K562 (cell line): Measurements from ENCODE around the gene PDZD8. TPM values are rescaled to one million over a fixed set of nuclear protein-coding genes. Genes with fewer than 3 reads are reported as not detected.
A peak's percentile ranks its signal among the peaks of the same experiment; 100 is the strongest.

Experiments
- CEBPB ChIP-seq: fragments of 450-650 bp; IDR thresholded peaks from 2 replicates; pipeline ENCODE4 v1.6.1; 2016; ENCODE audit warnings: missing genetic modification characterization, missing compliant biosample characterization
- RBBP5 ChIP-seq: fragments of 200-600 bp; sonication (generic); IDR thresholded peaks from 2 replicates; pipeline ENCODE4 v1.6.1; 2012; ENCODE audit warnings: borderline replicate concordance, mild to moderate bottlenecking, low read length, control low read depth, inconsistent platforms; ENCODE audit not compliant: insufficient read depth, poor library complexity, severe bottlenecking
- REST ChIP-seq, 2 experiments: fragments of 450-650 bp; formaldehyde crosslinking in 1 of 2; IDR thresholded peaks; 2 replicates each; pipeline versions ENCODE4 v1.4.0 to v1.6.1; 2014 to 2020; ENCODE audit warnings: mild to moderate bottlenecking in 2 of 2, borderline replicate concordance in 1 of 2, low read depth in 1 of 2
- ZBTB8A ChIP-seq: fragments of 450-650 bp; IDR thresholded peaks from 2 replicates; pipeline ENCODE4 v1.6.1; 2018; ENCODE audit warnings: mild to moderate bottlenecking, moderate library complexity; ENCODE audit not compliant: partially characterized antibody
- ZNF717 ChIP-seq: fragments of 250-450 bp; sonication (Bioruptor Pico); IDR thresholded peaks from 2 replicates; pipeline ENCODE4 v1.5.0; 2021
- ZNF766 ChIP-seq: fragments of 200-800 bp; sonication (Bioruptor generic); conservative IDR thresholded peaks from 2 replicates; pipeline ENCODE4 v1.6.1; 2016; ENCODE audit warnings: missing genetic modification characterization, missing compliant biosample characterization
- polyA plus RNA-seq, 8 experiments: library from polyadenylated mRNA; depleted of rRNA in 4 of 8; stranded (reverse) in 5 of 8; unstranded in 3 of 8; fragments of >200 nt; fragmentation: Nextera tagmentation in 2 of 8; fragmentation: Illumina TruSeq in 1 of 8; extraction: Ambion mirVana in 2 of 8; extraction: Trizol in 1 of 8; gene quantifications; 2 replicates each; pipeline versions ENCODE4 v1.2.1 to v1.2.3, GENCODE V29; 2011 to 2014; ENCODE audit warnings: inconsistent platforms in 1 of 8, missing spikeins in 1 of 8
- total RNA-seq, 7 experiments: library from RNA; depleted of rRNA in 6 of 7; stranded (reverse); fragments of >200 nt in 6 of 7; fragmentation: Illumina TruSeq in 2 of 7; extraction: Trizol in 2 of 7; gene quantifications; 2 replicates each; pipeline versions ENCODE4 v1.2.1 to v1.2.3, GENCODE V29; 2011 to 2021; ENCODE audit warnings: low replicate concordance in 1 of 7

Gene PDZD8
- total and polyA plus RNA-seq, 9 of the 15 experiments (the other 6 are each of a cell fraction or from before 2014, with no cell fraction given), result 5.5 to 53.4 (median 36.8) TPM

- peak; percentile 29; the same call in 1 of the 2 replicates for TF ChIP-seq REST (IDR thresholded peaks at IDR 0.05; ENCODE audit: borderline replicate concordance)
- TF ChIP-seq REST (CRISPR knock-in tag; IDR thresholded peaks at IDR 0.05; ENCODE audit: low read depth), result no peak
- TF ChIP-seq ZBTB8A, result no peak
- TF ChIP-seq CEBPB, result 0 out of 2 replicates have a peak, but pooled peaks have one; percentile 30
- TF ChIP-seq RBBP5, result peak; percentile 45
- no peak for TF ChIP-seq ZNF717 (CRISPR knock-in tag)
- 0 out of 2 replicates have a peak, but pooled peaks have one; percentile 37 for TF ChIP-seq ZNF766 (CRISPR knock-in tag)
These were observed 1.3 kb downstream of the PDZD8 start (continued) for GRCh38 chr10:117373823-117374505.
